HAP-1 (cell line): ENCODE measurements around the gene ISLR2.
A peak's percentile ranks its signal among the peaks of the same experiment; 100 is the strongest.

Experiments used
- DNase-seq, 2 experiments: peaks; one replicate each; pipeline ENCODE4 v3.0.0-alpha.2; 2016 to 2020; ENCODE audit warnings: low spot score in 2 of 2
- H3K27me3 ChIP-seq: fragments of 250-450 bp; sonication (Bioruptor Pico); 2 replicates; pipeline ENCODE4 v1.5.1; 2020; ENCODE audit warnings: low read depth, mild to moderate bottlenecking, moderate library complexity
- H3K36me3 ChIP-seq: fragments of 250-450 bp; sonication (Bioruptor Pico); replicated peaks from 2 replicates; pipeline ENCODE4 v1.5.1; 2020; ENCODE audit warnings: mild to moderate bottlenecking
- H3K4me1 ChIP-seq: fragments of 250-450 bp; sonication (Bioruptor Pico); 2 replicates; pipeline ENCODE4 v1.5.1; 2020; ENCODE audit warnings: mild to moderate bottlenecking
- H3K4me3 ChIP-seq: fragments of 250-450 bp; sonication (Bioruptor Pico); 2 replicates; pipeline ENCODE4 v1.5.1; 2020; ENCODE audit warnings: mild to moderate bottlenecking, moderate library complexity
- H3K9me3 ChIP-seq: fragments of 250-450 bp; sonication (Bioruptor Pico); 2 replicates; pipeline ENCODE4 v1.5.1; 2020; ENCODE audit warnings: mild to moderate bottlenecking, moderate library complexity
- in situ Hi-C: fragments of 300-500 bp; cut with MboI; formaldehyde crosslinking; loops from 3 replicates; pipeline ENCODE4 v1.14.3; 2020; ENCODE audit warnings: low sequenced_read_pairs, inconsistent platforms, mixed read lengths

ISLR2 gene

GRCh38 chr15:74122403-74123130 is 7.8 kb upstream of the ISLR2 start:
- no peak for DNase-seq
- no peak overlapping the region for H3K4me3 ChIP-seq
- in situ Hi-C loops: loop anchor here (10.0 to 25.0 kb wide), 3 partner anchors 312 to 1435 kb away; partner anchors contain the start of genes ADPGK, BBS4, HIGD2B and SEMA7A
- peaks cover 8% of the 10 kb centered on the region for H3K4me1 ChIP-seq
- H3K36me3 ChIP-seq: no peaks in the 10 kb centered on the region
- H3K9me3 ChIP-seq: no peaks in the 10 kb centered on the region
- peaks cover 35% of the 10 kb centered on the region for H3K27me3 ChIP-seq

- Histone ChIP-seq H3K36me3 (no peaks in the 10 kb centered on the region), H3K4me3 (no peak overlapping the region), H3K27me3 (peaks cover 40% of the 10 kb centered on the region), H3K4me1 (peaks cover 12% of the 10 kb centered on the region), H3K9me3 (no peaks in the 10 kb centered on the region)
- in situ Hi-C loops: loop anchor here (10.0 to 25.0 kb wide), 3 partner anchors 312 to 1436 kb away; partner anchors contain the start of genes ADPGK, BBS4, HIGD2B and SEMA7A
- peak in 1 of 2 experiments; percentile 58 for DNase-seq
Measured at GRCh38 chr15:74123131-74123429, 7.3 kb upstream of the ISLR2 start.

- Histone ChIP-seq H3K4me1 (peaks cover 16% of the 10 kb centered on the region), H3K27me3 (peaks cover 46% of the 10 kb centered on the region), H3K36me3 (no peaks in the 10 kb centered on the region), H3K4me3 (no peak overlapping the region), H3K9me3 (no peaks in the 10 kb centered on the region)
- DNase-seq: no peak
- in situ Hi-C loops: loop anchor here (10.0 to 25.0 kb wide), 3 partner anchors 311 to 1436 kb away; partner anchors contain the start of genes ADPGK, BBS4, HIGD2B and SEMA7A
Measured at GRCh38 chr15:74123658-74124057, 6.7 kb upstream of the ISLR2 start.

- Histone ChIP-seq H3K36me3 (no peaks in the 10 kb centered on the region), H3K4me3 (no peak overlapping the region), H3K4me1 (peaks cover 16% of the 10 kb centered on the region), H3K27me3 (peaks cover 51% of the 10 kb centered on the region), H3K9me3 (no peaks in the 10 kb centered on the region)
- no peak for DNase-seq
- in situ Hi-C loops: loop anchor here (10.0 to 25.0 kb wide), 3 partner anchors 311 to 1437 kb away; partner anchors contain the start of genes ADPGK, BBS4, HIGD2B and SEMA7A
Measured at GRCh38 chr15:74124196-74124595, 6.2 kb upstream of the ISLR2 start.

GRCh38 chr15:74124759-74125158 is 5.6 kb upstream of the ISLR2 start:
- DNase-seq: peak in 1 of 2 experiments; percentile 9
- Histone ChIP-seq H3K4me3 (no peak overlapping the region), H3K9me3 (no peaks in the 10 kb centered on the region), H3K36me3 (no peaks in the 10 kb centered on the region), H3K4me1 (peaks cover 18% of the 10 kb centered on the region), H3K27me3 (peaks cover 57% of the 10 kb centered on the region)
- in situ Hi-C loops: loop anchor here (10.0 to 25.0 kb wide), 3 partner anchors 310 to 1437 kb away; partner anchors contain the start of genes ADPGK, BBS4, HIGD2B and SEMA7A

GRCh38 chr15:74127255-74127953 is 3.0 kb upstream of the ISLR2 start:
- peak; percentile 95 to 99 for DNase-seq
- Histone ChIP-seq H3K9me3 (no peaks in the 10 kb centered on the region), H3K4me1 (peaks cover 19% of the 10 kb centered on the region), H3K36me3 (no peaks in the 10 kb centered on the region), H3K27me3 (peaks cover 81% of the 10 kb centered on the region), H3K4me3 (peak overlapping the region; percentile 46)
- in situ Hi-C loops: loop anchor here (10.0 kb wide), 1 partner anchor 307 kb away; the partner anchor contains the start of gene SEMA7A

- Histone ChIP-seq H3K9me3 (no peaks in the 10 kb centered on the region), H3K27me3 (peaks cover 86% of the 10 kb centered on the region), H3K4me1 (peaks cover 19% of the 10 kb centered on the region), H3K4me3 (peak overlapping the region; percentile 46), H3K36me3 (no peaks in the 10 kb centered on the region)
- DNase-seq: peak; percentile 23 to 61
- in situ Hi-C loops: loop anchor here (10.0 kb wide), 1 partner anchor 307 kb away; the partner anchor contains the start of gene SEMA7A
Measured at GRCh38 chr15:74127954-74128784, 2.2 kb upstream of the ISLR2 start.

- Histone ChIP-seq H3K9me3 (no peaks in the 10 kb centered on the region), H3K4me1 (peaks cover 19% of the 10 kb centered on the region), H3K4me3 (no peak overlapping the region), H3K27me3 (peaks cover 86% of the 10 kb centered on the region), H3K36me3 (no peaks in the 10 kb centered on the region)
- in situ Hi-C loops: loop anchor here (10.0 kb wide), 1 partner anchor 306 kb away; the partner anchor contains the start of gene SEMA7A
- DNase-seq: no peak
Measured at GRCh38 chr15:74128785-74129585, 1.4 kb upstream of the ISLR2 start.

GRCh38 chr15:74129586-74130154 is 716 bp upstream of the ISLR2 start:
- no peak for DNase-seq
- no peaks in the 10 kb centered on the region for H3K36me3 ChIP-seq
- peaks cover 19% of the 10 kb centered on the region for H3K4me1 ChIP-seq
- in situ Hi-C loops: loop anchor here (5.0 to 10.0 kb wide), 2 partner anchors 178 to 305 kb away; partner anchors contain the start of gene SEMA7A
- no peaks in the 10 kb centered on the region for H3K9me3 ChIP-seq
- H3K27me3 ChIP-seq: peaks cover 81% of the 10 kb centered on the region
- H3K4me3 ChIP-seq: no peak overlapping the region

- in situ Hi-C loops: loop anchor here (5.0 kb wide), 1 partner anchor 176 kb away; no protein-coding TSS in a partner anchor
- Histone ChIP-seq H3K27me3 (peaks cover 75% of the 10 kb centered on the region), H3K4me1 (peaks cover 19% of the 10 kb centered on the region), H3K9me3 (no peaks in the 10 kb centered on the region), H3K4me3 (no peak overlapping the region), H3K36me3 (no peaks in the 10 kb centered on the region)
- no peak for DNase-seq
Measured at GRCh38 chr15:74130849-74131627, 652 bp downstream of the ISLR2 start.

GRCh38 chr15:74131628-74132413 is 1.4 kb downstream of the ISLR2 start:
- in situ Hi-C loops: loop anchor here (5.0 kb wide), 1 partner anchor 175 kb away; no protein-coding TSS in a partner anchor

More at GRCh38 chr15:74131628-74132413, 1.4 kb downstream of the ISLR2 start:
- DNase-seq: no peak
- peaks cover 75% of the 10 kb centered on the region for H3K27me3 ChIP-seq
- no peak overlapping the region for H3K4me3 ChIP-seq
- H3K4me1 ChIP-seq: peaks cover 22% of the 10 kb centered on the region
- H3K36me3 ChIP-seq: no peaks in the 10 kb centered on the region
- H3K9me3 ChIP-seq: no peaks in the 10 kb centered on the region
